OCI-M2 (cell line): ENCODE measurements around the gene EVC2.

ENCODE experiments used
- DNase-seq: peaks from one replicate; lab custom pipeline; 2025; ENCODE audit not compliant: unreplicated experiment; lab: John Stamatoyannopoulos, UW

EVC2 gene

DNA sequence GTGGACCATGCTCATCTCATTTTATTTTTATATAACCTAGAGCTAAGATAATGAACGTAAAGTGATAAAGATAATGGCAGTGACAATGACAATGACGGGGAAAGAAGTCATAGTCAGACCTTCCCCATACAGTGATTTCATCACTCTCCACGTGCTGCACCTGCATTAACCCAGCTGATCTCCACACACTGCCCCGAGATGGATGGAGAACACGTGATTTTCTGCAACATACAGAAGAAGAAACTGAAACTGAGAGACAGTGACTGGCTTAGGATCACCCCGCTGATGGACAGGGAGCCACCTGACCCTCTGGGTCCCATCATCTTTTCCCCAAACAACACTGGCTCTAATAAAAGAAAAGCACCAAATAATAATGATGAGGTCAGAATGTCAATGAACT is 22.0 kb downstream of the EVC2 start:
- DNase-seq = no peak

GRCh38 chr4:5685296-5685695 is 23.1 kb downstream of the EVC2 start:
- DNase-seq = no peak

DNA sequence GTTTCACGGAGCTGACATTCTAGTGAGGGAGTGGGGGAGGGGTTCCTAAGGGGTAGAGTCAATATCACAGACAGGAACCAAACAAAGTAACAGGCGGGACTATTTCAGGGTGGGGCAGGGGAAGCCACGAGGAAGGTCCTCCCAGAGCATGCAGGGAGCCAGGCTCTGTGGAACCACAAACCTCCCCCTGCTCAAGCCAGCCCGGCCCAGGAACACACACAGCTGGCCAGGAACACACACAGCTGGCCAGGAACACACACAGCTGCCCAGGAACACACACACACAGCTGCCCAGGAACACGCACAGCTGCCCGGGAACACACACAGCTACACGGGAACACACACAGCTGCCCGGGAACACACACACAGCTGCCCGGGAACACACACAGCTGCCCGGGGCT is 24.8 kb downstream of the EVC2 start:
- no peak for DNase-seq

GRCh38 chr4:5678977-5679376 is 29.4 kb downstream of the EVC2 start:
- DNase-seq = no peak

GRCh38 chr4:5676763-5677162 is 31.6 kb downstream of the EVC2 start:
- no peak for DNase-seq

GRCh38 chr4:5666741-5667140 is 41.6 kb downstream of the EVC2 start:
- no peak for DNase-seq

DNA sequence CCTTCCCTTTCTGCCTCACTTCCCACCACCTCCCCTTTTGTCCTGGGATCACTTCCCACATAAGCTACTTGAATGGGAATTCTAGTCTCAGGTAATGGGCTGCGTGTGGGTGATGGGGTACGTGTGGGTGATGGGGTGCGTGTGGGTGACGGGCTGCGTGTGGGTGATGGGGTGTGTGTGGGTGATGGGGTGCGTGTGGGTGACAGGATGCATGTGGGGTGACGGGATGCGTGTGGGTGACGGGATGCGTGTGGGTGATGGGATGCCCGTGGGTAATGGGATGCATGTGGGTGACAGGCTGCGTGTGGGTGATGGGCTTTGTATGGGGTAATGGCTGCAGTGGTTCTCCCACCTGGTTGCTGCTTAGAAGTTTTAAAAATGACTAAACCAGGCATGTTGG is 43.6 kb downstream of the EVC2 start:
- DNase-seq = no peak

DNA sequence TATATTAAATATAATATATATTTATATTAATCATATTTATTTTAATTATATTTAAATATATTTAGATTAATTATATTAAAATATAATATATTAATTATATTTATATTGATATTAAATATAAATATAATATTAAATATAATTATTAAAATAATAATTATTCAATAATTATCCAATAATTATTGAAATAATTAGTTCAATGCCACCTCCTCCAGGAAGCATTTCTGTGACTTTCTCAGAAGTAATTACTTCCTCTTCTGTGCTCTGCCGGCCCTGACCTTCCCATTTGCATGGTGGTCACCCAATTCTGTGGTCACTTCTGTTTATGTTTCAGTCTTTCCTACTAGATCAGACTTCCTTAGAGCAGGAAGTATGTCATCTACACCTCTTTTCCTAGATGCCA is 45.8 kb downstream of the EVC2 start:
- DNase-seq = no peak

- no peak for DNase-seq
Measured at GRCh38 chr4:5661237-5661636, 47.1 kb downstream of the EVC2 start.

- no peak for DNase-seq
Measured at GRCh38 chr4:5660185-5660584, 48.2 kb downstream of the EVC2 start.

GRCh38 chr4:5658974-5659373 is 49.4 kb downstream of the EVC2 start:
- DNase-seq = no peak

GRCh38 chr4:5656415-5656814 is 51.9 kb downstream of the EVC2 start:
- DNase-seq = no peak

GRCh38 chr4:5654791-5655190 is 53.6 kb downstream of the EVC2 start:
- DNase-seq = no peak

GRCh38 chr4:5651089-5651488 is 57.3 kb downstream of the EVC2 start:
- DNase-seq = no peak

GRCh38 chr4:5650040-5650439 is 58.3 kb downstream of the EVC2 start:
- DNase-seq = no peak

DNA sequence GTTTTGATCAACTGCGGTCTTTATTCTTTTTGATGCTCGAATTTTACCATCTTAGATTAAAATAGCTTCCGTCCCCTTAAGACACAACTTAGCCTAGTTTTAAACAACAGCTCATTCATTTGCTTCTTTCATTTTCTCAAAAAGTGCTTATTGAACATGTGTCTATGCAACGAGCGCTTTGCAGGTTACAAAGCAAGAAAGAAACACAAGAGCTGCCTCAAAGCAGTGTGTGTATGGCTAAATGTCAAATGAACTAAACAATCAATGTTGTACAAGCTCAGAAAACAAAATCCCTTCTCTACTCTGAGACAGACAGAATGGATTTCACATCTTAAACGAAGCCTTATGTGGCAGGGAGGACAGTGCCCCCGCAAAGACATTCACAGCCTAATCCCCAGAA is 61.0 kb downstream of the EVC2 start:
- DNase-seq = no peak

- DNase-seq = no peak
Measured at GRCh38 chr4:5640096-5640495, 68.3 kb downstream of the EVC2 start.

GRCh38 chr4:5639556-5639955 is 68.8 kb downstream of the EVC2 start:
- DNase-seq = no peak

- DNase-seq = no peak
Measured at GRCh38 chr4:5638976-5639375, 69.4 kb downstream of the EVC2 start.

- no peak for DNase-seq
Measured at GRCh38 chr4:5638316-5638715, 70.0 kb downstream of the EVC2 start.

GRCh38 chr4:5636766-5637670 is 71.3 kb downstream of the EVC2 start:
- DNase-seq = no peak

DNA sequence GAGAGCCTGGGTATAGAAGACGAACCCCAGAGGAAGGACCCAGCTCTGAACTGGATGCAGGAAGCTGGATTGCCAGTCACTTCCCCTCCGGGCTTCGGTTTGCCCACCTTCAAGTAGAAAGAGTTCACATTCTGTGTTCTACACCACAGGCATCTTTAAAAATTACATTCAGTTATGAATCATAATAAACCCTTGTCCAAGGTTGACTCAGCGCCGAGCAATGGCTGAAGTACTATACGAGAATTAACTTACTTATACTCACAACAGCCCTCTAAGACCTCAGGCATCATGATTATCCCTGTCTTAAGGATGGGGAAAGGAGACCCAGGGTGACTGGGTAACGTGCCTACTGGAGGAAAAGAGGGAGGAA is 72.5 kb downstream of the EVC2 start:
- no peak for DNase-seq

DNA sequence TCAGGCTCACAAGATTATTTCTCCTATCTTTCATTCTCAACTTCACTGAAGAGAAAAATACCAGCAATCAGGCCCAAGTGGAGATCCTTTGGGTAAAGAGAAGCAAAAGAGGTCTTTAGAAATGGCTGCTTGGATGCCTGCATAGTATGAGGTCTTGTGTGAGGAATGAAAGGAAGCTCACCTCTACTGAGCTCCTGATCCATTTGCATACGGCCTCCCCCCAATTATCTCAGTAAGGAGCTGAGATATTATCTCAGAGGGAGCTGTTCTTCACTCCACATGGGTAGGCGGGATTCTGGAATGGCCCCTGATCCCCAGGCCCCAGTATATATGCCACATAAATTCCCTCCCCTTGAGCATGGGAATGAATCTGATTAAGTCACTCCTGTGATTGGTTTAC is 75.8 kb downstream of the EVC2 start:
- DNase-seq = no peak
